H1 (cell line): Measurements from ENCODE around the gene KRTAP20-3. TPM values are rescaled to one million over a fixed set of nuclear protein-coding genes. Genes with fewer than 3 reads are reported as not detected.

ENCODE experiments used
- CTCF ChIA-PET: fragments of 300-600 bp; sonication (Branson Sonifier 250); formaldehyde crosslinking; loops from one replicate; lab custom pipeline; 2021; ENCODE audit not compliant: partially characterized antibody; lab: Charles Lee
- POLR2A ChIA-PET: fragments of 300-600 bp; sonication (Branson Sonifier 250); formaldehyde crosslinking; loops from one replicate; lab custom pipeline; 2021; ENCODE audit warnings: inconsistent platforms; ENCODE audit not compliant: partially characterized antibody; lab: Charles Lee
- DNase-seq, 2 experiments: peaks; one replicate each; pipeline versions ENCODE4 v3.0.0 to v3.0.0-alpha.2; 2010 to 2022; ENCODE audit warnings: low spot score in 2 of 2, low read depth in 1 of 2, mixed read lengths in 1 of 2
- FAIRE-seq: peaks from 2 replicates; lab custom pipeline; 2011; peaks lifted over from hg19 to GRCh38; lab: Jason Lieb, UNC
- H2AFZ ChIP-seq: 2 replicates; pipeline ENCODE4 v1.8.1; 2012; ENCODE audit warnings: low read length, inconsistent platforms
- H2AK5ac ChIP-seq: 2 replicates; pipeline ENCODE4 v1.6.1; 2013; ENCODE audit warnings: low read depth, low read length
- H2BK120ac ChIP-seq: replicated peaks from 2 replicates; pipeline ENCODE3; 2013; ENCODE audit warnings: low read depth, low read length, inconsistent platforms
- H2BK12ac ChIP-seq: 2 replicates; pipeline ENCODE4 v1.6.1; 2013; ENCODE audit warnings: low read depth, low read length
- H2BK15ac ChIP-seq: 2 replicates; pipeline ENCODE4 v1.6.1; 2013; ENCODE audit warnings: low read length
- H2BK20ac ChIP-seq: 2 replicates; pipeline ENCODE4 v1.6.1; 2013; ENCODE audit warnings: low read length
- H2BK5ac ChIP-seq: 2 replicates; pipeline ENCODE4 v1.6.1; 2013; ENCODE audit warnings: low read depth, low read length
- H3K14ac ChIP-seq: 2 replicates; pipeline ENCODE4 v1.6.1; 2013; ENCODE audit warnings: inconsistent platforms; ENCODE audit not compliant: insufficient read length
- H3K18ac ChIP-seq: 2 replicates; pipeline ENCODE4 v1.6.1; 2013; ENCODE audit warnings: low read length; ENCODE audit errors: extremely low read depth
- H3K23ac ChIP-seq: 2 replicates; pipeline ENCODE4 v1.6.1; 2013; ENCODE audit warnings: inconsistent platforms; ENCODE audit not compliant: insufficient read length
- H3K23me2 ChIP-seq: 2 replicates; pipeline ENCODE4 v1.6.1; 2013; ENCODE audit warnings: low read depth, low read length
- H3K27ac ChIP-seq: 2 replicates; pipeline ENCODE4 v1.6.1; 2011; ENCODE audit warnings: low read depth, low read length, inconsistent platforms
- H3K27me3 ChIP-seq, 4 experiments: replicated peaks in 1 of 4; 1 replicate in 1 of 4; 2 replicates in 3 of 4; pipeline versions ENCODE4 v1.6.1 to v1.8.1; 2011 to 2013; ENCODE audit warnings: low read length in 3 of 4, mild to moderate bottlenecking in 3 of 4, inconsistent platforms in 2 of 4, mixed read lengths in 2 of 4, moderate library complexity in 1 of 4; ENCODE audit not compliant: control insufficient read depth in 3 of 4, insufficient read depth in 3 of 4; ENCODE audit errors: extremely low read depth in 1 of 4
- H3K36me3 ChIP-seq, 4 experiments: 2 replicates each; pipeline versions ENCODE4 v1.6.1 to v1.8.1; 2011 to 2013; ENCODE audit warnings: mild to moderate bottlenecking in 4 of 4, low read length in 3 of 4, moderate library complexity in 2 of 4, control low read depth in 1 of 4, inconsistent platforms in 1 of 4; ENCODE audit not compliant: insufficient read depth in 4 of 4, control insufficient read depth in 2 of 4
- H3K4ac ChIP-seq: replicated peaks from 2 replicates; pipeline ENCODE3; 2013; ENCODE audit warnings: low read length, low read depth, mixed read lengths, inconsistent platforms; ENCODE audit not compliant: insufficient read length
- H3K4me1 ChIP-seq, 4 experiments: replicated peaks in 1 of 4; 1 replicate in 1 of 4; 2 replicates in 3 of 4; pipeline versions ENCODE4 v1.6.1 to v1.8.1; 2011 to 2013; ENCODE audit warnings: low read length in 3 of 4, inconsistent platforms in 2 of 4, mixed read lengths in 1 of 4; ENCODE audit not compliant: insufficient read depth in 4 of 4, control insufficient read depth in 3 of 4
- H3K4me2 ChIP-seq, 2 experiments: 2 replicates each; pipeline versions ENCODE4 v1.6.1 to v1.8.1; 2011 to 2013; ENCODE audit warnings: low read depth in 2 of 2, low read length in 2 of 2, control low read depth in 1 of 2, inconsistent platforms in 1 of 2, mild to moderate bottlenecking in 1 of 2; ENCODE audit not compliant: insufficient read depth in 1 of 2
- H3K4me3 ChIP-seq, 4 experiments: fragments of 200-600, 300-600 bp in 1 of 4; sonication (generic), shearing (Covaris generic), sonication (Bioruptor Twin) in 1 of 4; 2 replicates each; pipeline versions ENCODE4 v1.5.1 to v1.8.1; 2011 to 2016; ENCODE audit warnings: low read length in 4 of 4, low read depth in 3 of 4, control low read depth in 2 of 4, inconsistent platforms in 2 of 4, mild to moderate bottlenecking in 2 of 4, mixed read lengths in 1 of 4, moderate library complexity in 1 of 4; ENCODE audit not compliant: insufficient read depth in 2 of 4; ENCODE audit errors: extremely low read depth in 1 of 4
- H3K56ac ChIP-seq: replicated peaks from 2 replicates; pipeline ENCODE3; 2013; ENCODE audit warnings: low read depth, mild to moderate bottlenecking, mixed read lengths, low read length, inconsistent platforms; ENCODE audit not compliant: insufficient read length
- H3K79me1 ChIP-seq: 2 replicates; pipeline ENCODE4 v1.6.1; 2013; ENCODE audit warnings: low read depth, low read length, control low read depth
- H3K79me2 ChIP-seq, 2 experiments: 2 replicates each; pipeline versions ENCODE4 v1.6.1 to v1.8.1; 2012 to 2013; ENCODE audit warnings: low read length in 2 of 2, mild to moderate bottlenecking in 2 of 2, inconsistent platforms in 1 of 2; ENCODE audit not compliant: insufficient read depth in 2 of 2, control insufficient read depth in 1 of 2
- H3K9ac ChIP-seq, 4 experiments: replicated peaks in 1 of 4; 1 replicate in 1 of 4; 2 replicates in 3 of 4; pipeline versions ENCODE4 v1.6.1 to v1.8.1; 2011 to 2013; ENCODE audit warnings: low read depth in 3 of 4, low read length in 3 of 4, control low read depth in 2 of 4, mild to moderate bottlenecking in 2 of 4, moderate library complexity in 2 of 4, inconsistent platforms in 1 of 4; ENCODE audit errors: extremely low read depth in 1 of 4
- H3K9me3 ChIP-seq, 2 experiments: 2 replicates each; pipeline versions ENCODE4 v1.6.1 to v1.8.1; 2012 to 2013; ENCODE audit warnings: mild to moderate bottlenecking in 2 of 2, moderate library complexity in 2 of 2, control low read depth in 1 of 2, inconsistent platforms in 1 of 2, low read depth in 1 of 2, low read length in 1 of 2, mixed read lengths in 1 of 2; ENCODE audit not compliant: insufficient read depth in 2 of 2
- H4K20me1 ChIP-seq, 2 experiments: replicated peaks in 1 of 2; 2 replicates each; pipeline versions ENCODE3 to v1.8.1; 2011 to 2013; ENCODE audit warnings: inconsistent platforms in 2 of 2, low read length in 2 of 2, mild to moderate bottlenecking in 1 of 2; ENCODE audit not compliant: insufficient read depth in 2 of 2, control insufficient read depth in 1 of 2
- H4K5ac ChIP-seq: 2 replicates; pipeline ENCODE4 v1.6.1; 2013; ENCODE audit warnings: low read length, low read depth, mixed read lengths, inconsistent platforms; ENCODE audit not compliant: insufficient read length
- H4K8ac ChIP-seq: 2 replicates; pipeline ENCODE4 v1.8.0; 2013; ENCODE audit warnings: mild to moderate bottlenecking, moderate library complexity, low read length, inconsistent platforms; ENCODE audit not compliant: insufficient read depth; ENCODE audit errors: extremely low read depth
- H4K91ac ChIP-seq: replicated peaks from 2 replicates; pipeline ENCODE3; 2013; ENCODE audit warnings: low read length, mixed read lengths, inconsistent platforms; ENCODE audit not compliant: insufficient read length
- RAD21 ChIP-seq, 2 experiments: IDR thresholded peaks in 1 of 2; conservative IDR thresholded peaks in 1 of 2; 2 replicates each; pipeline ENCODE4 v1.6.1; 2011; ENCODE audit warnings: low read depth in 2 of 2, low read length in 2 of 2, improper control_type of control experiment in 1 of 2, inconsistent platforms in 1 of 2, mild to moderate bottlenecking in 1 of 2, moderate library complexity in 1 of 2
- SIRT6 ChIP-seq: IDR thresholded peaks from one replicate; pipeline ENCODE4 v1.7.1; 2012; ENCODE audit warnings: low read length, inconsistent platforms
- SIX5 ChIP-seq: IDR thresholded peaks from 2 replicates; pipeline ENCODE4 v1.6.1; 2011; ENCODE audit warnings: mild to moderate bottlenecking, low read depth, low read length
- WGBS, 2 experiments: shearing (Covaris generic) in 1 of 2; methylation state at CpG; one replicate each; pipeline versions ENCODE4 v1.1.6 to v1.1.7; 2013 to 2015; ENCODE audit warnings: low lambda C conversion rate in 2 of 2, mixed read lengths in 2 of 2, inconsistent platforms in 1 of 2, low coverage in 1 of 2, missing lambda C conversion rate in 1 of 2; ENCODE audit not compliant: insufficient replicate concordance in 2 of 2, insufficient coverage in 1 of 2, insufficient read length in 1 of 2; ENCODE audit errors: extremely low coverage in 1 of 2, missing lambda C conversion rate in 1 of 2; 5-methylcytosine and 5-hydroxymethylcytosine counted together
- polyA plus RNA-seq, 7 experiments: library from polyadenylated mRNA; depleted of rRNA in 3 of 7; stranded (reverse) in 5 of 7; unstranded in 2 of 7; fragments of >200 nt in 5 of 7; fragments of 200-250 nt in 2 of 7; gene quantifications; 1 replicate in 5 of 7; 2 replicates in 1 of 7; 4 replicates in 1 of 7; pipeline versions ENCODE4 v1.2.1 to v1.2.3, GENCODE V29; 2011 to 2013; ENCODE audit warnings: missing spikeins in 2 of 7, mixed read lengths in 2 of 7
- total RNA-seq: library from RNA; stranded (reverse); fragmentation: NEBNext Ultra II Directional; extraction: Animal tissue kit (Norgen Biotek cat#: 25700); gene quantifications from 2 replicates; pipeline ENCODE4 v1.2.1, GENCODE V29; 2021
- TF ChIP-seq, protein P1 (sequence below): IDR thresholded peaks from 2 replicates; pipeline ENCODE4 v1.6.1; 2011; ENCODE audit warnings: low read depth, mild to moderate bottlenecking, low read length; ENCODE audit not compliant: insufficient read depth
- TF ChIP-seq, protein P2 (sequence below): IDR thresholded peaks from 2 replicates; pipeline ENCODE4 v1.6.1; 2012; ENCODE audit warnings: low read length, inconsistent platforms

Gene KRTAP20-3
- total and polyA plus RNA-seq, 2 of the 8 experiments (the other 6 are each of a cell fraction or from before 2014, with no cell fraction given), result not detected

DNA sequence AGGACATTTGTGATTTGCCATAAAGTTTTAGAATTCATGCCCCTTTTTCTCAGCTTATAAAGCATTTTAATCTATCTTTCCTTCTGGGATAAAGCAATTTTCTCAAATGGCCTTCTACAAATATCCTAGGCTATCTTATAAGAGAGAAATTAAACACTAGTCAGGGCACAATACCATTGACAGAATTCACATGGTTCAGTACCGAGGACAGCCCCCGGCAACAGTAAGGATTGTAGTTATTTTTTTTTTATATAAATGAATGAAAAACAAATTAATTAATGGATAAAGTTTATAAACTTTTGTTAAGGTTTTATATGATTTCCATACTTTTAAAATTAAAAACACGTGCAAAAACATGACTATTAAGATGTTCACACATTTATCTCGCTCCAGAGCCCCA is 14.6 kb upstream of the KRTAP20-3 start:
- no peak overlapping the region for H2BK15ac ChIP-seq
- H2BK5ac ChIP-seq, result no peak overlapping the region
- H3K4me1 ChIP-seq, result peaks cover 0 to 2% (median 0%) of the 10 kb centered on the region in 4 experiments; a peak in 2 of 7 replicates
- H2BK120ac ChIP-seq, result no peak overlapping the region
- H2BK20ac ChIP-seq, result no peak overlapping the region
- no peak overlapping the region for H3K4me3 ChIP-seq
- no peak overlapping the region for H3K18ac ChIP-seq
- H4K5ac ChIP-seq, result no peak overlapping the region
- TF ChIP-seq RAD21 (IDR thresholded peaks at IDR 0.05 in 1 of 2, conservative IDR thresholded peaks at IDR 0.05 in 1 of 2; ENCODE audit: low read depth in 2 of 2, low read length in 2 of 2) (no peak), SIX5 (no peak), SIRT6 (no peak)
- TF ChIP-seq, protein P1, sequence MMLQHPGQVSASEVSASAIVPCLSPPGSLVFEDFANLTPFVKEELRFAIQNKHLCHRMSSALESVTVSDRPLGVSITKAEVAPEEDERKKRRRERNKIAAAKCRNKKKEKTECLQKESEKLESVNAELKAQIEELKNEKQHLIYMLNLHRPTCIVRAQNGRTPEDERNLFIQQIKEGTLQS, result no peak
- TF ChIP-seq, protein P2, sequence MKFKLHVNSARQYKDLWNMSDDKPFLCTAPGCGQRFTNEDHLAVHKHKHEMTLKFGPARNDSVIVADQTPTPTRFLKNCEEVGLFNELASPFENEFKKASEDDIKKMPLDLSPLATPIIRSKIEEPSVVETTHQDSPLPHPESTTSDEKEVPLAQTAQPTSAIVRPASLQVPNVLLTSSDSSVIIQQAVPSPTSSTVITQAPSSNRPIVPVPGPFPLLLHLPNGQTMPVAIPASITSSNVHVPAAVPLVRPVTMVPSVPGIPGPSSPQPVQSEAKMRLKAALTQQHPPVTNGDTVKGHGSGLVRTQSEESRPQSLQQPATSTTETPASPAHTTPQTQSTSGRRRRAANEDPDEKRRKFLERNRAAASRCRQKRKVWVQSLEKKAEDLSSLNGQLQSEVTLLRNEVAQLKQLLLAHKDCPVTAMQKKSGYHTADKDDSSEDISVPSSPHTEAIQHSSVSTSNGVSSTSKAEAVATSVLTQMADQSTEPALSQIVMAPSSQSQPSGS, result no peak
- H3K9me3 ChIP-seq, result peaks cover 7% of the 10 kb centered on the region in 2 experiments
- DNase-seq (no peak), FAIRE-seq (no peak)
- no peak overlapping the region for H3K23ac ChIP-seq
- ChIA-PET POLR2A (no interaction called here), CTCF (no interaction called here)
- no peak overlapping the region for H3K56ac ChIP-seq
- WGBS, 2 experiments, result 90% methylated on average over 4 of the region's 4 CpGs; no CpG with 5 or more reads in 1 of the 2 experiments
- H3K4ac ChIP-seq, result no peak overlapping the region
- H4K8ac ChIP-seq, result no peak overlapping the region
- no peaks in the 10 kb centered on the region for H3K36me3 ChIP-seq
- H3K79me1 ChIP-seq, result no peaks in the 10 kb centered on the region
- no peak overlapping the region for H4K91ac ChIP-seq
- H3K27me3 ChIP-seq, result peaks cover 0 to 1% (median 0%) of the 10 kb centered on the region in 4 experiments; a peak in 1 of 7 replicates
- no peaks in the 10 kb centered on the region for H4K20me1 ChIP-seq
- no peak overlapping the region for H2AK5ac ChIP-seq
- no peaks in the 10 kb centered on the region for H3K79me2 ChIP-seq
- no peak overlapping the region for H2BK12ac ChIP-seq
- H3K9ac ChIP-seq, result no peak overlapping the region
- no peak overlapping the region for H3K27ac ChIP-seq
- H3K23me2 ChIP-seq, result no peaks in the 10 kb centered on the region
- H2AFZ ChIP-seq, result no peak overlapping the region
- no peak overlapping the region for H3K14ac ChIP-seq
- no peak overlapping the region for H3K4me2 ChIP-seq
